Cardiac muscle cell (in vitro differentiated cells and primary cell): Measurements from ENCODE around the gene CD40. TPM values are rescaled to one million over a fixed set of nuclear protein-coding genes. Genes with fewer than 3 reads are reported as not detected.

Experiments used
- DNase-seq, 2 donors: peaks; one replicate each; pipeline versions ENCODE4 v3.0.0 to v3.0.0-alpha.2; 2010 to 2017; ENCODE audit warnings: low read depth in 1 of 2, low spot score in 1 of 2
- H3K27ac ChIP-seq: fragments of 200-600 bp; sonication (generic); 2 replicates; pipeline ENCODE4 v1.5.1; 2016
- H3K27me3 ChIP-seq: fragments of 200-600 bp; sonication (generic); 2 replicates; pipeline ENCODE4 v1.6.0; 2016; ENCODE audit warnings: control low read depth
- H3K36me3 ChIP-seq: fragments of 200-600 bp; sonication (generic); 2 replicates; pipeline ENCODE4 v1.5.1; 2016; ENCODE audit warnings: control low read depth
- H3K4me1 ChIP-seq: fragments of 200-600 bp; sonication (generic); 2 replicates; pipeline ENCODE4 v1.8.1; 2017; ENCODE audit warnings: low read depth, mild to moderate bottlenecking, mixed run types
- H3K4me3 ChIP-seq: fragments of 200-600 bp; sonication (generic); 2 replicates; pipeline ENCODE4 v1.5.1; 2016; ENCODE audit warnings: mild to moderate bottlenecking
- H3K9me3 ChIP-seq: fragments of 200-600 bp; sonication (generic); 2 replicates; pipeline ENCODE4 v1.5.1; 2017; ENCODE audit warnings: low read depth, mild to moderate bottlenecking, control low read depth
- CTCF ChIP-seq: IDR thresholded peaks from 2 replicates; pipeline ENCODE4 v1.5.1; 2012; ENCODE audit warnings: low read depth, mild to moderate bottlenecking, low read length
- polyA plus RNA-seq: library from polyadenylated mRNA; unstranded; fragments of >200 nt; fragmentation: Nextera tagmentation; extraction: Ambion mirVana; gene quantifications from 2 replicates; pipeline ENCODE4 v1.2.1, GENCODE V29; 2016
- total RNA-seq: library from RNA; depleted of rRNA; stranded (reverse); fragments of >200 nt; gene quantifications from 2 replicates; pipeline ENCODE4 v1.2.3, GENCODE V29; 2016

The CD40 gene
- total and polyA plus RNA-seq, 2 experiments from 2014 or later, result 0.42 to 1.5 TPM

- H3K4me1 ChIP-seq, result no peaks in the 10 kb centered on the region
- H3K27me3 ChIP-seq, result peaks cover 46% of the 10 kb centered on the region
- no peaks in the 10 kb centered on the region for H3K9me3 ChIP-seq
- no peak for TF ChIP-seq CTCF
- no peak for DNase-seq
- no peak overlapping the region for H3K27ac ChIP-seq
- no peaks in the 10 kb centered on the region for H3K36me3 ChIP-seq
- no peak overlapping the region for H3K4me3 ChIP-seq
Observed at GRCh38 chr20:46175127-46175494, 57.0 kb downstream of the CD40 start.

- peaks cover 46% of the 10 kb centered on the region for H3K27me3 ChIP-seq
Observed at GRCh38 chr20:46176739-46177378, 58.7 kb downstream of the CD40 start.

GRCh38 chr20:46177768-46178167 lies 59.7 kb downstream of the CD40 start:
- TF ChIP-seq CTCF, result no peak
- peaks cover 37% of the 10 kb centered on the region for H3K27me3 ChIP-seq
- no peaks in the 10 kb centered on the region for H3K4me1 ChIP-seq
- H3K4me3 ChIP-seq, result no peak overlapping the region
- DNase-seq, result no peak
- H3K27ac ChIP-seq, result no peak overlapping the region
- H3K9me3 ChIP-seq, result no peaks in the 10 kb centered on the region
- H3K36me3 ChIP-seq, result no peaks in the 10 kb centered on the region

More at GRCh38 chr20:46176739-46177378, 58.7 kb downstream of the CD40 start:
- Histone ChIP-seq H3K4me3 (no peak overlapping the region), H3K27ac (no peak overlapping the region), H3K36me3 (no peaks in the 10 kb centered on the region), H3K9me3 (no peaks in the 10 kb centered on the region), H3K4me1 (no peaks in the 10 kb centered on the region)
- no peak for TF ChIP-seq CTCF
- no peak for DNase-seq

DNA sequence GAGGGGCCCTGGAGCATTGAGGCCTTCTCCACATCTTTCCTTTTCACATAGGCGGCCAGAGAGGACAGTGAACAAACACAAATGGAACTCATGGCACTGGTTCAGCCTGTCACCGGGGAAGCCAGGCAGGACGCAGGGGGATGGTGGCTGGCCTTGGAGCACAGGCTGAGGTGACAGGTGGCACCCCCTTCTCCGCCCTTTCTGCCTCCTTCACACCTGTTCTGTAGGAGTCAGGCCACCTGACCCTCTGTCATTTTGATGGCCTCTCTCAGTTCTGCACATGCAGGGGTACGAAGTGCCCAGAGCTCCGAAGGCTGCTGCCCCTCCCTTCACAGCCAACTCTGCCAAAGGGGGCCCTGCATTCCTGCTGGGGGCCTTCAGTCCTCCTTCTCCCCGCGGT lies 60.8 kb downstream of the CD40 start:
- no peaks in the 10 kb centered on the region for H3K9me3 ChIP-seq
- H3K4me1 ChIP-seq, result no peaks in the 10 kb centered on the region
- no peak for DNase-seq
- TF ChIP-seq CTCF, result no peak
- peaks cover 26% of the 10 kb centered on the region for H3K27me3 ChIP-seq
- H3K4me3 ChIP-seq, result no peak overlapping the region
- no peaks in the 10 kb centered on the region for H3K36me3 ChIP-seq
- no peak overlapping the region for H3K27ac ChIP-seq

Other genes starting within 250 kb of the CD40 start
- gene ZSWIM1, start 237.1 kb upstream of the CD40 start, total RNA-seq, result 11.7 and 12.9 TPM in 2 replicates
- gene ZSWIM1, start 237.1 kb upstream of the CD40 start, polyA plus RNA-seq, result 13.5 and 13.7 TPM in 2 replicates
- gene SPATA25, start 230.7 kb upstream of the CD40 start, total RNA-seq, result 35.9 and 42.8 TPM in 2 replicates
- gene SPATA25, start 230.7 kb upstream of the CD40 start, polyA plus RNA-seq, result 6.6 and 7.4 TPM in 2 replicates
- gene NEURL2, start 227.1 kb upstream of the CD40 start, total RNA-seq, result 77.8 and 81.3 TPM in 2 replicates
- 64.5 and 78.2 TPM in 2 replicates for gene NEURL2, start 227.1 kb upstream of the CD40 start, polyA plus RNA-seq
- 52.3 and 61.6 TPM in 2 replicates for gene CTSA, start 227.0 kb upstream of the CD40 start, total RNA-seq
- gene CTSA, start 227.0 kb upstream of the CD40 start, polyA plus RNA-seq, result 78.1 and 82.7 TPM in 2 replicates
- 71.7 and 90.9 TPM in 2 replicates for gene PLTP, start 206.2 kb upstream of the CD40 start, total RNA-seq
- 93.6 and 99.6 TPM in 2 replicates for gene PLTP, start 206.2 kb upstream of the CD40 start, polyA plus RNA-seq
- gene PCIF1, start 183.6 kb upstream of the CD40 start, total RNA-seq, result 26.8 and 41.2 TPM in 2 replicates
- 43.8 and 65.7 TPM in 2 replicates for gene PCIF1, start 183.6 kb upstream of the CD40 start, polyA plus RNA-seq
- 18.1 and 28.1 TPM in 2 replicates for gene ZNF335, start 146.1 kb upstream of the CD40 start, total RNA-seq
- gene ZNF335, start 146.1 kb upstream of the CD40 start, polyA plus RNA-seq, result 13.5 and 26.7 TPM in 2 replicates
- 0.21 TPM in 1 of 2 replicates, not detected in the other for gene MMP9, start 109.4 kb upstream of the CD40 start, total RNA-seq
- gene MMP9, start 109.4 kb upstream of the CD40 start, polyA plus RNA-seq, result 0.15 and 0.20 TPM in 2 replicates
- gene SLC12A5, start 89.1 kb upstream of the CD40 start, total RNA-seq, result 7.6 and 8.3 TPM in 2 replicates
- 17.1 and 27.9 TPM in 2 replicates for gene SLC12A5, start 89.1 kb upstream of the CD40 start, polyA plus RNA-seq
- 14.3 and 23.4 TPM in 2 replicates for gene NCOA5, start 28.4 kb upstream of the CD40 start, total RNA-seq
- gene NCOA5, start 28.4 kb upstream of the CD40 start, polyA plus RNA-seq, result 17.5 and 20.4 TPM in 2 replicates
- not detected in 2 replicates for gene CDH22, start 190.2 kb downstream of the CD40 start, total RNA-seq
- gene CDH22, start 190.2 kb downstream of the CD40 start, polyA plus RNA-seq, result not detected in 2 replicates